H7 (cell line): Measurements from ENCODE around the gene GINS3. TPM values are rescaled to one million over a fixed set of nuclear protein-coding genes. Genes with fewer than 3 reads are reported as not detected.
"Not testable (repeated sequence)": the region's sequence is repeated elsewhere in the genome, so short reads cannot be mapped to it uniquely, and the experiment has no call there.

Experiments
- DNase-seq: peaks from one replicate; pipeline ENCODE4 v3.0.0; 2012
- H3K27me3 ChIP-seq: 2 replicates; pipeline ENCODE4 v1.6.0; 2011; ENCODE audit warnings: mild to moderate bottlenecking, low read length; ENCODE audit not compliant: control insufficient read depth, insufficient read depth
- H3K36me3 ChIP-seq: replicated peaks from 2 replicates; pipeline ENCODE4 v1.5.1; 2011; ENCODE audit warnings: low read length; ENCODE audit not compliant: control insufficient read depth, insufficient read depth
- H3K4me3 ChIP-seq: 2 replicates; pipeline ENCODE4 v1.5.1; 2011; ENCODE audit warnings: low read depth, mild to moderate bottlenecking, control low read depth, low read length, moderate library complexity; ENCODE audit not compliant: insufficient read depth
- total RNA-seq: library from RNA; depleted of rRNA; stranded (reverse); fragments of >200 nt; shearing (Covaris generic); gene quantifications from 2 replicates; pipeline ENCODE4 v1.2.3, GENCODE V29; 2014

The GINS3 gene
- total RNA-seq, 1 experiment from 2014 or later: 13.4 TPM

DNA sequence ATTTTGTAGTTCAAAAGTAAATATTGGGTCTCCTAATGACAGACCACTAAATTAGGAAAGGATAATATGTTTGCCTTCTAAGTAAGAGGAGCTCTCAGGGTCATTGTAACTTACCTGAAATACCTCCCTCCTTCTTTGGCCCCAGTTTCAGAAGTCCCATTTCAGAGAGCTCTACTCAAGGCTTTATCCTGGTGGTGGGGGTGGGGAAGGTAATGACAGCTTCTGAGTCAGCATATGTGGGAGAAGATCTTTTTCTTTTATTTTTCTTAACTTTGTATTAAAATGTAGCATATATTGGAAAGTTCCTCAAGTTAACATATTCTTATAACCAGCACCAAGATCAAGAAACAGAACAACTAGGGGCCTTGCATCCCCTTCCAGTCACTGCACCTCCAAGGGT, 16.9 kb upstream of the GINS3 start:
- Histone ChIP-seq H3K4me3 (no peak overlapping the region), H3K27me3 (no peaks in the 10 kb centered on the region), H3K36me3 (no peaks in the 10 kb centered on the region)
- no peak for DNase-seq

GRCh38 chr16:58377932-58378331, 14.3 kb upstream of the GINS3 start:
- H3K4me3 ChIP-seq: no peak overlapping the region
- H3K36me3 ChIP-seq: no peaks in the 10 kb centered on the region
- H3K27me3 ChIP-seq: no peaks in the 10 kb centered on the region
- DNase-seq: no peak

GRCh38 chr16:58378401-58378800, 13.9 kb upstream of the GINS3 start:
- Histone ChIP-seq H3K4me3 (no peak overlapping the region), H3K27me3 (no peaks in the 10 kb centered on the region), H3K36me3 (no peaks in the 10 kb centered on the region)
- no peak for DNase-seq

DNA sequence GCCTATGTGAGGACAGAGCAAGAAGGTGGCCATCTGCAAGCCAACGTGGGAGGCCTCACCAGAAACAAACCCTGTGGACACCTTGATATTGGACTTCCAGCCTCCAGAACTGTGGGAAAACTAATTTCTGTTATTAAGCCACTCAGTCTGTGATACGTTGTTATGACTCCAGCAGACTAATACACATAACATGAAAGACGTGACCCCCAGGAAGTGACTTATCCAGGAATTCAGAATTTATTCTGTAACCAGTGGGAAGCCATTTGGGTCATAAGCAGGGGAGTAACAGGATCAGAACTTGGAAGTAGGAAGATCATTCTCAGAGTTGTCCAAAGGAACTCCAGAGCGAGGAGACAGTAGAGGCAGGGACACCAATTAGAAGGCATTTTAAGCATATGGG, 12.5 kb upstream of the GINS3 start:
- no peak for DNase-seq
- no peaks in the 10 kb centered on the region for H3K36me3 ChIP-seq
- H3K4me3 ChIP-seq: no peak overlapping the region
- no peaks in the 10 kb centered on the region for H3K27me3 ChIP-seq

- no peak for DNase-seq
- Histone ChIP-seq H3K4me3 (no peak overlapping the region), H3K36me3 (no peaks in the 10 kb centered on the region), H3K27me3 (no peaks in the 10 kb centered on the region)
Measured at GRCh38 chr16:58381661-58382060, 10.6 kb upstream of the GINS3 start.

DNA sequence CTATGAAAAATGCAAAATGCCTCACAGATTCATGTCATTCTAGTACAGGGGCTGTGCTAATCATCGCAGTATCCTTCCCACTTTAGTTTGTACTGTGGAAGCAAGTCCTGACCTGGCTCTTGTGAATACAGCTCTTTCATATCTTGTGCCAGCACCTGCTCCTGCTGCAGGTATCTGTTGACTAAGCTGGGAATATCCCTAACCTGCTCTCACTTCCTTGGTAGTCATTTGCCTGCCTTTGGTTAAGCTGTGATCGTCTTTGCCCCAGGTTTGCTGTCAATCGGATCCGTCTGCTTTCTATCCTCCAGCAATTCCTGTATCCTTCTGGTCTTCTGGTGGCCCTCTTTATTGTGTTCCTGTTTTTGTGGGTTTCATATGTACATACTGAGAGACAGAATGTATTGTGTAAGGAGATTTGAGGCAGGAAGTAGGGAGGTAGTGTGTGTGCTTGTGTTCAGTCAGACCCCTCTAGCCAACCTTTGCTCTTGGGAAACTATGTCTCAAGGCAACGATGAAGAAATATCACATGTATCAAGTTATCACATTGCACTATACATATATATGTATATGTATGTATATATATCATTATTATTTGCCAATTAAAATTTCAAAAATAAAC, 7.7 kb upstream of the GINS3 start:
- no peak for DNase-seq
- Histone ChIP-seq H3K27me3 (no peaks in the 10 kb centered on the region), H3K4me3 (no peak overlapping the region), H3K36me3 (no peaks in the 10 kb centered on the region)

DNA sequence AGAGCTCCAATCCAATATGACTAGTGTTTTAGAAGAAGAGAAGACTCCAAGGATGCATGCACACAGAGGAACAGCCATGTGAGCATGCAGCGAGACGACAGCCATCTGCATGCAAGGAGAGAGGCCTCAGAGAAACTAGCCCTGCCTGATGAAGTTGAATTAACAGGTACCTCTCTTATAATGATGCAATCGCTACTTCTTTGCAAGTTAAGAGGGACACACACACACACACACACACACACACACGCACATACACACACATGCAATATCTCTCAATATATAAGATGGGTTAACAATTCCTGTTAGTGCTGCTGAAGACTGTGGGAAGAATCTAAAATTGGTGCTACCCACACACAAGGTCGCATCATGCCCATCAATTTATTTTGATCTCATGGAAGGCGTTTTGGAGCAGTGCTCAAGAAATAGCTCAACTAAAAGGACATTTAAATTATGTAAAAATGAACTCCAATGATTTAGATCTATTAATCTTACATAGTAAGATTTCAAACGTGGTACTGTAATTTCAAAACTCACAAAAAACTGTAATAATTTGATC, 7.0 kb upstream of the GINS3 start:
- H3K27me3 ChIP-seq: no peaks in the 10 kb centered on the region
- no peaks in the 10 kb centered on the region for H3K36me3 ChIP-seq
- no peak overlapping the region for H3K4me3 ChIP-seq
- DNase-seq: no peak

DNA sequence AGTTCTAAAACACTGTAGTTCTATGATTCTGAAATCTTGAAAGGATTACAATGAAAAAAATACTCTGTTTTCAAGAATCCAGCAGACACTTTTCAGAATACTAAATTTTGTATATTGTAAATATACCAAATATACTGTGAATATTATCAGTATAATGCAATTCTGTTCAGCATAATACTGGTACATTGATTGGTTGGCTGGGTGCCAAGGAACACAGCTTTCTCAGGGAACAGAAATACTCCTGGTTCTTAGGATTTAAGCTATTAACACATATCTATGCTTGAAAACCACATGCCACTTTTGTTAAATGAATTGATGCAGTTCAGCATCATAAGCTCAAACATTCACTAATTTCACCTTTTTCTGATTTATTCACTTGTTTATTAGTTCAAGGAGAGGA, 2.5 kb upstream of the GINS3 start:
- H3K27me3 ChIP-seq: peaks cover 9% of the 10 kb centered on the region
- H3K4me3 ChIP-seq: no peak overlapping the region
- no peaks in the 10 kb centered on the region for H3K36me3 ChIP-seq
- DNase-seq: no peak

DNA sequence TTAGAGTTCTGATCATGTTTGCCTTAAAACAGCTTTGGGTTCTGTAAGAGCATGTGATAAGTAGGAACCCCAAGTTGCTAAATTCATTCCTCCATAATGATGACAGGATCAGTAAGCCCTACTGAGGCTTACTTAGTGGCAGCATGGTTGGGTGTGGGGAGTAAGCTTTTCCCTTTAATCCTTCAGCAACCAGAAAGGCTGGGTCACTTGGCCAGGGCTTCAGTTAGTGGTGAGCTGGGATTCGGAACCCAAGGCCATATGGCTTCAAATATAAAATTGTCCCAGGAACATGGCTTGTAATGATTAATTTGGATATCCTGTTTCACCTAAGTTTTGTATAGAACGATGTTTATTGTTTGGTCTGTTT, 850 bp downstream of the GINS3 start:
- Histone ChIP-seq H3K4me3 (peak overlapping the region; percentile 99), H3K36me3 (no peaks in the 10 kb centered on the region), H3K27me3 (peaks cover 9% of the 10 kb centered on the region)
- peak; percentile 45 for DNase-seq

DNA sequence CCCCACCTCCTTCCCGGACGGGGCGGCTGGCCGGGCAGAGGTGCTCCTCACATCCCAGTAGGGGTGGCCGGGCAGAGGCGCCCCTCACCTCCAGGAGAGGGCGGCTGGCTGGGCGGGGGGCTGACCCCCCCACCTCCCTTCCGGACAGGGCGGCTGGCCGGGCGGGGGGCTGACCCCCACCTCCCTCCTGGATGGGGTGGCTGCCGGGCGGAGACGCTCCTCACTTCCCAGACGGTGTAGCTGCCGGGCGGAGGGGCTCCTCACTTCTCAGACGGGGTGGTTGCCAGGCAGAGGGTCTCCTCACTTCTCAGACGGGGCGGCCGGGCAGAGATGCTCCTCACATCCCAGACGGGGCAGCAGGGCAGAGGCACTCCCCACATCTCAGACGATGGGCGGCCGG, 4.6 kb downstream of the GINS3 start:
- not testable (repeated sequence) for DNase-seq, H3K4me3 ChIP-seq, H3K36me3 ChIP-seq

GRCh38 chr16:58399718-58400633, 7.7 kb downstream of the GINS3 start:
- H3K4me3 ChIP-seq: no peak overlapping the region
- H3K27me3 ChIP-seq: no peaks in the 10 kb centered on the region
- H3K36me3 ChIP-seq: no peaks in the 10 kb centered on the region; the same call in 1 of the 2 replicates
- DNase-seq: no peak

More for the DNA sequence above, 4.6 kb downstream of the GINS3 start:
- not testable (repeated sequence) for H3K27me3 ChIP-seq

GRCh38 chr16:58401305-58401704, 9.0 kb downstream of the GINS3 start:
- not testable (repeated sequence) for H3K27me3 ChIP-seq, H3K4me3 ChIP-seq, DNase-seq, H3K36me3 ChIP-seq

- DNase-seq: no peak
- Histone ChIP-seq H3K4me3 (no peak overlapping the region), H3K36me3 (no peaks in the 10 kb centered on the region; the same call in 1 of the 2 replicates), H3K27me3 (no peaks in the 10 kb centered on the region)
Measured at GRCh38 chr16:58402796-58403195, 10.5 kb downstream of the GINS3 start.

- Histone ChIP-seq H3K27me3 (no peaks in the 10 kb centered on the region), H3K4me3 (no peak overlapping the region), H3K36me3 (no peaks in the 10 kb centered on the region; the same call in 1 of the 2 replicates)
- DNase-seq: no peak
Measured at GRCh38 chr16:58409316-58409973, 17.2 kb downstream of the GINS3 start.
